ENCODE measurements around the gene CPLANE2. TPM values are rescaled to one million over a fixed set of nuclear protein-coding genes. Genes with fewer than 3 reads are reported as not detected.

Gene CPLANE2
- total RNA-seq, 1 donor from 2014 or later: 8.6 TPM

- no peak overlapping the region for H3K9ac ChIP-seq (ENCODE audit: low read length)
- no peaks in the 10 kb centered on the region for H3K79me2 ChIP-seq (ENCODE audit: insufficient read depth, low read length)
- H2AFZ ChIP-seq (ENCODE audit: low read depth, low read length): peak overlapping the region; percentile 27
- no peak overlapping the region for H3K4me3 ChIP-seq (ENCODE audit: insufficient read depth, low read depth, low read length)
- FAIRE-seq (no peak), DNase-seq (ENCODE audit: low read depth) (no peak)
- Mint-ChIP-seq H3K4me1 (ENCODE audit: low read depth, unreplicated experiment) (peaks cover 8% of the 10 kb centered on the region), H3K27ac (ENCODE audit: unreplicated experiment) (no peak overlapping the region), H3K27me3 (ENCODE audit: low read depth, unreplicated experiment) (peaks cover 3% of the 10 kb centered on the region), H3K4me3 (ENCODE audit: unreplicated experiment) (no peak overlapping the region), H3K36me3 (ENCODE audit: low read depth, unreplicated experiment) (no peaks in the 10 kb centered on the region), H3K9me3 (ENCODE audit: unreplicated experiment) (no peaks in the 10 kb centered on the region)
- TF ChIP-seq, protein P1, sequence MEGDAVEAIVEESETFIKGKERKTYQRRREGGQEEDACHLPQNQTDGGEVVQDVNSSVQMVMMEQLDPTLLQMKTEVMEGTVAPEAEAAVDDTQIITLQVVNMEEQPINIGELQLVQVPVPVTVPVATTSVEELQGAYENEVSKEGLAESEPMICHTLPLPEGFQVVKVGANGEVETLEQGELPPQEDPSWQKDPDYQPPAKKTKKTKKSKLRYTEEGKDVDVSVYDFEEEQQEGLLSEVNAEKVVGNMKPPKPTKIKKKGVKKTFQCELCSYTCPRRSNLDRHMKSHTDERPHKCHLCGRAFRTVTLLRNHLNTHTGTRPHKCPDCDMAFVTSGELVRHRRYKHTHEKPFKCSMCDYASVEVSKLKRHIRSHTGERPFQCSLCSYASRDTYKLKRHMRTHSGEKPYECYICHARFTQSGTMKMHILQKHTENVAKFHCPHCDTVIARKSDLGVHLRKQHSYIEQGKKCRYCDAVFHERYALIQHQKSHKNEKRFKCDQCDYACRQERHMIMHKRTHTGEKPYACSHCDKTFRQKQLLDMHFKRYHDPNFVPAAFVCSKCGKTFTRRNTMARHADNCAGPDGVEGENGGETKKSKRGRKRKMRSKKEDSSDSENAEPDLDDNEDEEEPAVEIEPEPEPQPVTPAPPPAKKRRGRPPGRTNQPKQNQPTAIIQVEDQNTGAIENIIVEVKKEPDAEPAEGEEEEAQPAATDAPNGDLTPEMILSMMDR (IDR thresholded peaks at IDR 0.05; ENCODE audit: insufficient read depth, low read depth, low read length): no peak
- TF ChIP-seq EZH2 (IDR thresholded peaks at IDR 0.05; ENCODE audit: insufficient read depth, low read length): no peak
- H3K4me1 ChIP-seq (ENCODE audit: insufficient read depth, low read length): peaks cover 11% of the 10 kb centered on the region
- peaks cover 2% of the 10 kb centered on the region for H3K27me3 ChIP-seq (ENCODE audit: insufficient read depth, low read length)
- H3K27ac ChIP-seq (ENCODE audit: low read depth, low read length): no peak overlapping the region
- H4K20me1 ChIP-seq (ENCODE audit: insufficient read depth, low read length): no peaks in the 10 kb centered on the region
- no peak overlapping the region for H3K4me2 ChIP-seq (ENCODE audit: low read length)
- no peaks in the 10 kb centered on the region for H3K36me3 ChIP-seq (ENCODE audit: insufficient read depth, low read length)
- no peaks in the 10 kb centered on the region for H3K9me3 ChIP-seq (ENCODE audit: insufficient read depth, low read depth, low read length)
Measured at GRCh38 chr1:16210581-16210980, 26.4 kb downstream of the CPLANE2 start.

DNA sequence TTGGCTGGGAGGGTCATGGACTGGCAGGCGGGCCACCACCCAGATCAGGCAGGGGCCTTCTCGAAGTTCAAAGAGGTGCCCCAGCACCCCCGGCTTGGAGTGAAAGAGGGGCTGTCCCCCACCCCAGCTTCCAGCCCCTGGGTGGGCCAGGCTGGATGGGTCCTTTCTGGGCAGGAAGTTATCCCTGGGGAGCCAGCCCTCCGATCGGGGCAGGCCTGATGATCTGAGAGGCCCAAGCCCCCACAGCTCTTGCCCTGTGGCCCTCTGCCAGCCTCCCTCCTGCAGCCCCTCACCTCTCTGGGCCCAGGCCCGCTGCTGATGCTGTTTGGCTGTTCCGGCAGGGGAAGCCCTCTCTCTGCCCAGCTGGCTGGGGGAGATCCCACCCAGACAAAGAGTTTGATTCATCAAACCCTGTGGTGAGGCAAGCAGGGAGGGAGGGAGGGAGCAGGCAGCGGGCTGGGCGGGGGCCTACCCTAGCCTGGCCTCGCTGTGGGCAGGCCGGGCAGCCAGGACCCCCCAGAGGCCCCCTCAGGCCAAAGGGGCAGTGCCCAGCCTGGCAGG lies 27.1 kb downstream of the CPLANE2 start:
- no peaks in the 10 kb centered on the region for H3K79me2 ChIP-seq (ENCODE audit: insufficient read depth, low read length)
- peak overlapping the region; percentile 57 for H2AFZ ChIP-seq (ENCODE audit: low read depth, low read length)
- H3K4me2 ChIP-seq (ENCODE audit: low read length): peak overlapping the region; percentile 51
- H3K4me3 ChIP-seq (ENCODE audit: insufficient read depth, low read depth, low read length): no peak overlapping the region
- peaks cover 2% of the 10 kb centered on the region for H3K27me3 ChIP-seq (ENCODE audit: insufficient read depth, low read length)
- DNase-seq (ENCODE audit: low read depth): no peak
- no peaks in the 10 kb centered on the region for H3K9me3 Mint-ChIP-seq (ENCODE audit: unreplicated experiment)
- peaks cover 3% of the 10 kb centered on the region for H3K27me3 Mint-ChIP-seq (ENCODE audit: low read depth, unreplicated experiment)
- no peak for FAIRE-seq
- H3K27ac ChIP-seq (ENCODE audit: low read depth, low read length): no peak overlapping the region
- no peaks in the 10 kb centered on the region for H3K36me3 ChIP-seq (ENCODE audit: insufficient read depth, low read length)
- H4K20me1 ChIP-seq (ENCODE audit: insufficient read depth, low read length): no peaks in the 10 kb centered on the region
- no peaks in the 10 kb centered on the region for H3K36me3 Mint-ChIP-seq (ENCODE audit: low read depth, unreplicated experiment)
- H3K9ac ChIP-seq (ENCODE audit: low read length): peak overlapping the region; percentile 50
- H3K9me3 ChIP-seq (ENCODE audit: insufficient read depth, low read depth, low read length): no peaks in the 10 kb centered on the region
- H3K4me1 Mint-ChIP-seq (ENCODE audit: low read depth, unreplicated experiment): peaks cover 8% of the 10 kb centered on the region
- H3K4me3 Mint-ChIP-seq (ENCODE audit: unreplicated experiment): no peak overlapping the region
- TF ChIP-seq EZH2 (IDR thresholded peaks at IDR 0.05; ENCODE audit: insufficient read depth, low read length): no peak
- TF ChIP-seq, protein P1 (IDR thresholded peaks at IDR 0.05; ENCODE audit: insufficient read depth, low read depth, low read length): no peak
- peaks cover 11% of the 10 kb centered on the region for H3K4me1 ChIP-seq (ENCODE audit: insufficient read depth, low read length)
- H3K27ac Mint-ChIP-seq (ENCODE audit: unreplicated experiment): no peak overlapping the region

- no peak overlapping the region for H3K27ac ChIP-seq (ENCODE audit: low read depth, low read length)
- no peak overlapping the region for H3K4me3 ChIP-seq (ENCODE audit: insufficient read depth, low read depth, low read length)
- H3K79me2 ChIP-seq (ENCODE audit: insufficient read depth, low read length): no peaks in the 10 kb centered on the region
- Mint-ChIP-seq H3K27ac (ENCODE audit: unreplicated experiment) (no peak overlapping the region), H3K36me3 (ENCODE audit: low read depth, unreplicated experiment) (no peaks in the 10 kb centered on the region), H3K9me3 (ENCODE audit: unreplicated experiment) (no peaks in the 10 kb centered on the region), H3K4me3 (ENCODE audit: unreplicated experiment) (peak overlapping the region; percentile 32), H3K27me3 (ENCODE audit: low read depth, unreplicated experiment) (peaks cover 3% of the 10 kb centered on the region), H3K4me1 (ENCODE audit: low read depth, unreplicated experiment) (peaks cover 8% of the 10 kb centered on the region)
- FAIRE-seq: no peak
- H3K9ac ChIP-seq (ENCODE audit: low read length): peak overlapping the region; percentile 50
- no peaks in the 10 kb centered on the region for H3K9me3 ChIP-seq (ENCODE audit: insufficient read depth, low read depth, low read length)
- H2AFZ ChIP-seq (ENCODE audit: low read depth, low read length): peak overlapping the region; percentile 28
- H3K36me3 ChIP-seq (ENCODE audit: insufficient read depth, low read length): no peaks in the 10 kb centered on the region
- H3K27me3 ChIP-seq (ENCODE audit: insufficient read depth, low read length): peaks cover 2% of the 10 kb centered on the region
- H3K4me2 ChIP-seq (ENCODE audit: low read length): peak overlapping the region; percentile 51
- H3K4me1 ChIP-seq (ENCODE audit: insufficient read depth, low read length): peaks cover 11% of the 10 kb centered on the region
- no peak for DNase-seq (ENCODE audit: low read depth)
- H4K20me1 ChIP-seq (ENCODE audit: insufficient read depth, low read length): no peaks in the 10 kb centered on the region
- no peak for TF ChIP-seq EZH2 (IDR thresholded peaks at IDR 0.05; ENCODE audit: insufficient read depth, low read length)
- TF ChIP-seq, protein P1 (IDR thresholded peaks at IDR 0.05; ENCODE audit: insufficient read depth, low read depth, low read length): no peak
Measured at GRCh38 chr1:16209132-16209846, 27.7 kb downstream of the CPLANE2 start.
